NCI-H446 treated with DMSO at 0.1 percent for 48 hours (cell line): ENCODE data around the gene KMT2E.

Source experiments
- DNase-seq: peaks from one replicate; lab custom pipeline; 2025; lab: John Stamatoyannopoulos, UW

The KMT2E gene

GRCh38 chr7:105130580-105130979 lies 116.6 kb downstream of the KMT2E start:
- DNase-seq = no peak

DNA sequence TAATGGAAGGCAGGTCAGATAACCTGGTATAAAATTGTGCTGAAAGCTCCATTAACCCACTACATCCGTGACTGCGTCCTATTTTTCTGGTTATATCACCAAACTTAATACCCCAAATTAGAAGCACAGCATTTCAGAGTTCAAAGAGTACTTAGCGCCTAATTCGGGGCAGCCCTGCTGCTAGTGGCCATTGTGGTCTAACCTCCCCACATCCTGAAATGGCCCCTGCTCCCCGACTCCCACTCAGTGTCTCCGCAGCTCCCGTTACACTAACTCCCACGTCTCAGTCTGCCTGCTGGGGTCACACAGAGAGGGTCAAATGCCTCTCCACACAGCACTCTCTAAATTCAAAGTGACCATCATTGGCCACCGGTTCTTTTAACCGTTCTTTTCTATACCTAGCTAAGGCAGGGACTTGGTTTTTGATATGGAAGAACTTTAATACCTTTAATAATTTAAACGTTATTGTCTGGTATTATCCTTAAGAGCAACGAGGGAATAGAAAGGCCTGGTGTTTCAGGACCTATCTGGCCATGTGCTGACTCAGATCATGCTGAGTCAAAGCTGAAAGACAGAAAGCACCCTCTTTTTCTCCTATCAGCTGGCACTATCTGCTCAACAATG lies 117.1 kb downstream of the KMT2E start:
- no peak for DNase-seq

DNA sequence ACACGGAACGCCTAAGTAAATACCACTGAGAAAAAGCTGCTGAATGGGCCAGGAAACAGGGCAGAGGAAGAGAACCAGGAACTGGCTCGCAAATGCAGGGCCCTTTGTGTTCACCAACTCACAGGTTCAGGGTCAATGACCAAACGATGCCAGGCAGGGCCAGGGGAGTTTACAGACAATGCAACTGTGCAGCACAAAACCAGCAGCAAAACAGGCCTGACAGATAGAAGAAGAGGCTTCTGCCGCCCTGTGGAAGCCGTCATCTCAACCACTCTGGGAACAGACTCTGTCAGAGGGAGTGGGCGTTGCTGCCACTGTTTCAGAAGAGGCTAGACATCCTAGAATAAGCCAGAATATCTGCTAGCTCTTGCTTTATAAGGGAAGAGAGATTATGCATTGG lies 117.9 kb downstream of the KMT2E start:
- DNase-seq = no peak

DNA sequence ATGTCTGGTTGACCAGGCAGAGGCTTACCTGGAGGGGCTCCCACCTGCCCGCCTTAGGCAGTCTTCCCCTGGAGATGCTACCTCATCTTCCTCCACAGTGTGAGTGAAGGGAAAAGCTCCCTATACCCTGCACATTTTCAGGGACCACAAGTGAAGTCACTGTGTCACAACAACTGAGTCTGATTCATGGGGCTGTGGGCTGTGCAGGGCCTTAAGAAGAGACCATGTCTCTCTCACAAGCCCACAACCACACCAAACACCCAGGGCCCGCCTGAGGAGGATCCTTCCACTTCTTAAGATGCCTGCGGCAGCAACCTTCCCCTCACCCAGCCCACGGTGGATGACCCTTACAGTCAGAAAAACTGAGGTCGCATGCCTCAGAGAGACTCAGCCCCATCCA lies 118.3 kb downstream of the KMT2E start:
- DNase-seq = no peak

DNA sequence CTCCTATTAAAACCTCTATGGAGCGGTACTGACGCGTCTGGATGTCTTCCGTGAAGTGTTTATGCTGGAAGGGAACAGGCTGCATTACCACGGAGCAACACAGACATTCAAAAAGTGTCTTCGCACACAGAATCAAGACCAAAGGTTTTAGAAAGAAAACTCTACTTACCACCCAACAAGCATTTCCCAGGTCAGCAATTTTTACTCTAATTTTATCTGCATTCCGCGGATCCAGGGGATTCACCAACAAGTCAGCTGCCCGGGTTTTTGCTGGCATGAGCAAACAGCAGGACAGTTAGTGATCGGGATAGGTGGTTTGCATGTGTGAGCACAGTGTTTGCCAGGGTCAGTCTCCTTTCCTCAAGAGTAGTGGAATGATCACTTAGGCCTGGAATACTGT lies 118.8 kb downstream of the KMT2E start:
- DNase-seq = no peak

DNA sequence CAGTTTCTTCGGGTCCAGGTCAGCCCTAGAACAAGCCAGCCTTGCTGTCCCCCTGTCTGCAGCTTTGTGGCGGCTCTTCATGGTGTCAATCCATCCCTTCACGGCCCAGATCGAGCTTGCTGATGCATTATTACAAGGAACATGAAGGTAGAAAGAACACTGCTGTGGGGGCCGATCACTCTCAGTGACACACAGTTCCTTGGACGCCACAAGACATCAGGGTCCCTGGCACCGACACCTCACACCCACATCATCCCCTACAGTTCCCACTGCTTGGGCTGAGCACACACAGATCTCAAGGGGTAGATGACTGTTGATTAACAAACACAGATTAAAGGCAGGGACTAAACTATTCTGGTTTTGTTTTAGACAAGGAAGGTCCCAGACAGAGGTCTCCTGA lies 119.4 kb downstream of the KMT2E start:
- no peak for DNase-seq

DNA sequence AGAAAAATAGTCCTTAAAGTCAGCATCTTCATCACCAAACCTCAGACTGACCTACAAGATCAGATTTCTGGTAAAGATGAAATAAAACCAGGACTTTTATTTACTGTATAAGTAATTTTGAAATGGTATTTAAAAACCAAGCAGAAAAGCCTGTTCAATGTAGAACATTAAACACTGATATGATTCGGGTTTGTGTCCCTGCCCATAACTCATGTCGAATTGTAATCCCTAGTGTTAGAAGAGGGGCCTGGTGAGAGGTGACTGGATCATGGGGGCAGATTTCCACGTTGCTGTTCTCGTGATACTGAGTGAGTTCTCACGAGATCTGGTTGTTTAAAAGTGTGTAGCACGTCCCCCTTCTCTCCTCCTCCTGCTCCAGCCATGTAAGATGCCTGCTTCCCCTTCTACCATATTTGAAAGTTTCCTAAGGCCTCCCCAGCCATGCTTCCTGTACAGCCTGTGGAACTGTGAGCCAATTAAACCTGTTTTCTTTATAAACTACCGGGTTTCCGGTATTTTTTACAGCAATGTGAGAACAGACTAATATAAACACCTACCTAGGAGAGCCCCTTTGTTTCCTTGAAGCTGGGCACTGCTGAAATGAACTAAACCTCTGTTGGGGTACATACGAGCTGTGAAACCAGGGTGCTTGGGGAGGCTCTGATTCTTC lies 120.1 kb downstream of the KMT2E start:
- no peak for DNase-seq

GRCh38 chr7:105136221-105136620 lies 122.2 kb downstream of the KMT2E start:
- no peak for DNase-seq

DNA sequence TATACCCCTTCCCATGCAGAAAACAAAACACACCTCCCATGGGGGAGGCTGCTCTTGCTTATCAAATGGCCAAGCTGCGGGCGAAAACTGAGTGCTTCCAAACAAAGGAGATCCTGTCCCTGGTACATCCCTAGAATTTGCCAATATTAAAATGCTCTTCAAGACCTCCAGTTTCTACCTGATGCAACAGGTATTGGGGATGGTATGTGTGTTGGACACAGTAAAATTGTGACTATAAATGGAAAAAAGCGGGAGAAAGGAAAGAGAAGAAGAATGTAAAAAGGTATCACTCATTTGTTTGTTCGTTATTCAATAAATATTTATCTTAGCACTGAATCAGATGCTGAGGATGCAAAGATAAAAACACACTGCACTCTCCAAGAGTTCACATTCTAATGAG lies 123.9 kb downstream of the KMT2E start:
- no peak for DNase-seq

DNA sequence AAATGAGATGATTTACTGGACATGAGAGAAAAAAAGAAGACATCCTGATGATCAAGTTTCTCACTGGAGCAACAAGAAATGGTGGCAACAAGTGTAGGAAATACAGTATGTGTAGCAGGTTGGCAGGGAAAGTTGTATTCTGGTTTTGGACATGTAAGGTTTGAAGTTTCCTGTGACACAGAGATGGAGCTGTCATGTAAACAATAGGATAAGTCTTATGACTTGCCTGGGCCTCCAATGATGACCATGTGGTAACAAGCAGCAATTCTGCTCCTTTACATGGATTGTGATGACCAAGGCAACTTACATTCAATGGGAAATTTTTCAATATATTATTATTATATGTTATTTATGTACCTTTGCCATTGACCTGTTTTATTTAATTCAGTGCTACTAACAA lies 125.4 kb downstream of the KMT2E start:
- no peak for DNase-seq

DNA sequence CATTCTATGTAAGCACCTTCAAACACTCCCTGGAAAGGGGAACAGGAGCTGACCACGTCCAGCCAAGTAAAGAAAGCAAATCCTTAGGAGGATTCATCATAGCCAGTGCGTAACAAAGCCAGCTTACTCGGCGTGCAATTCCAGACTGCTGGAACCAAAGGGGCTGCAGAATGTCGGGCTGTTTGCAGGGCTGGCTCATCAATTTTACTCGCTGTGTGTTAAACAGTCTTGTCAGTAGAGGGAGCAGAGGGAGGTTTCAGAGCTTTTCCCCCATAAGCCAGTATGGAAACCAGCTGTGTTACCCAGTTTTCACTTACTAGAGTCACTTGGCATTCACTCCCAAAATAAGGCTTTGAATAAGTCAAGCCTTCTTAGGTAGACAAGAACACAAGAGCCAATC lies 127.1 kb downstream of the KMT2E start:
- no peak for DNase-seq

DNA sequence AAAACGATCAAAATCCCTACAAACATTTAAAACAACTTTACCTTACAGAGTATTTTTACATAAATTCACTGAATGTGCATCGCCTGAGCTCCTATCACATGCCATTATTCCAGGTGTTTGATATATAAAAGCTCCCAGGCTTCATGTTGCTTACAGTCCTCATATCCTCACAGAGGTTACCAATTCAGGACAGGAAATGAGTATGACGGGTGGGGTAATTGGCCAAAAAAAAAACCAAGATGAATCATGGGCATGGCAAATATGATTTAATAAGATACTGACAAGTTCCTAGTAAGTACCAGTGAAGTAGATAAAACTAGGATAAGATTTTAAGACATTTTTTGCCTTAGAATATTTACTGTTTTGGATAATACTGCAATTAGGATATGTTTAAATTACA lies 135.8 kb downstream of the KMT2E start:
- DNase-seq = no peak

GRCh38 chr7:105151152-105151551 lies 137.1 kb downstream of the KMT2E start:
- no peak for DNase-seq

GRCh38 chr7:105153531-105153930 lies 139.5 kb downstream of the KMT2E start:
- no peak for DNase-seq

DNA sequence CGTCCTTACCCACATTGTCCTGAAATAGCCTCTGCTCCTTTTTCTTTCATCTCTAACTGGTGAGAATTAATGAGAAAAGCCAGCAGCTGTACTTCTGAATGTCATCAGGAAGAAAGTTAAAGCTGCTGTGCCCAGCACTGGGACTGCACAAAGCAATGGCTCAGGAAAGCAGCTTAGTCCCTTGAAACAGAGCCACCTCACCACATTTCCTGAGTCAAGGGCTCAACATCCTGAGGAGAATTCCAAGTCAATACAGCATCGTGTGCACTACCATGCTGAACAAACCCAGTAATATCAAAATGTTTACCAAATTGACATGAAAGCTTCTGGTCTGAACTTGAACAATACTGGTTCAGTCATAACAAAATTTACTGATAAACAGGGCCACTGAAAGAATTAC lies 140.1 kb downstream of the KMT2E start:
- no peak for DNase-seq

DNA sequence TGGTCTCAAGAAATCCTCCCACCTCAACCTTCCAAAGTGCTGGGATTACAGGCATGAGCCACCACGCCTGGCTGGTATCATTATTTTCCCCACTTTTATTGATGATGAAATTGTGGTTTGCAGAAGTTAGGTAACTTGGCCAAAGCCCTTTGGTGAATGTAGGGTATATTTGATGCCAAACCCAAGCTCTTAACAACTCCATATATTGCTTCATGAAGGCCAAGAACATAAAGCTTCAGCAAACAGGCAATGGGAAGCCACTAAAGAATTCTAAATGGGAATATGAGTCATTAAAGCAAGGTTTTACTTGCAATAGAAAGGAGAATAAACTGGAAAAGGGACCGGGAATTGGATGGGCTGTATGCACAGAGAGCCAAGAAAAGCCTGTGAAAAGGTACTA lies 142.7 kb downstream of the KMT2E start:
- no peak for DNase-seq

DNA sequence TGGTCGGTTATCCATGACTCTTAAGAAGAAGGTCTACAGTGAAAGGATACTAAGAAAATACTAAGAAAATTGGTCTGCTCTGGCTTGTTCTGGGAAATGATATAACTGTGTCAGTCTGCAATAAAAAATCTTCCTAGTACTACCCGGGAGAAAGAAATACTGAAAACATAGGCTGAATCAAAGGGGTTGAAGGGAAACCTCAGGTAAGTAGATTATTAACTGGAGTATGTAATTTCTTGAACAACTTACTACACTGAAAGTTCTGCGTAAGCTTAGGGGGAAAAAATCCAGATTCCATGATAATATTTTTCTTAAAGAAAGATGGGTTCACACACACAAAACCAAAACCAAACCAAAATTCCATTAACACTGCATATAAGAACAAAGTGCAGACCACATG lies 143.3 kb downstream of the KMT2E start:
- no peak for DNase-seq

DNA sequence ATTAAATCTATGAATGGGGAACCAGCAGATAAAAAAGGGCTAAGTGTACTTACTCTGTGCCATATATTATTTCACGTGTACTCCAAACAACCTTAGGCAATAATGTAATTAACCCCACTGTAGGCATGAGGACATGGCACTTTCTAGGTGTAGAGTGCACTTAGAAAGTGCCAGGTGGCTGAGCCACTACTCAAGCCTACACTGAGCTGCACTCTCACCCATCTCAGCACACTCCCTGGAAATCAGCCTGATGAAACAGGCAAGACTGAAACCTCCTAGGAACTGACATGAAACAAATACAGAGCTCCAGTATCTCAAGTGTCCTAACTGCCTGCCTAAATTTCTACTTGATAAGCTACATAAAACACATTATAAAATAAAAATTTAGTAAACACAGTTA lies 147.4 kb downstream of the KMT2E start:
- DNase-seq = no peak
